NCI-H128 (cell line): ENCODE results near the gene ADIRF.
"Not testable (repeated sequence)": the region's sequence is repeated elsewhere in the genome, so short reads cannot be mapped to it uniquely, and the experiment has no call there.

ENCODE experiments used
- DNase-seq: peaks from one replicate; lab custom pipeline; 2025; ENCODE audit not compliant: unreplicated experiment; lab: John Stamatoyannopoulos, UW

Gene ADIRF

DNA sequence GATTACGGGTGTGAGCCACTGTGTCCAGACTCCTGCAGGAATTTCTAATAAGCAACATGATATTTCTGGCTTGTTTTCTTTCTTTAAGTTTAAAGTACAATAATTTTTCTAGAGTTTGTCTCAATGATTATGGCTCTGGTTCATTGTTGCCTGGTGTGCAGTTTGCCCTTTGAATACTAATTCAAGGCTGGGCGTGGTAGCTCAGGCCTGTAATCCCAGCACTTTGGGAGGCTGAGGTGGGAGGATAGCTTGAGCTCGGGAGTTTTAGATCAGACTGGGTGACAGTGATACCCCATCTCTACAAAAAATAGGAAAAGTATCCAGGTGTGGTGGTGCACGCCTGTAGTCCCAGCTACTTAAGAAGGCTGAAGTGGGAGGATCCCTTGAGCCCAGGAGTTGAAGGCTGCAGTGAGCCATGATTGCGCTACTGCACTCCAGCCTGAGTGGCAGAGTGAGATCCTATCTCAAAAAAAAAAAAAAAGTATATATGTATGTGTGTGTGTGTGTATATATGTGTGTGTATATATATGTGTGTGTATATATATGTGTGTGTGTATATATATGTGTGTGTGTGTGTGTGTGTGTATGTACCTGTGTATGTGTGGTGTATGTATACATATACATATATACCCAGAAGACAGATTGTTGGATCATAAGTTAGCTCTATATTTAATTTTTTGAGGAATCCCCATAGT is 8.2 kb downstream of the ADIRF start:
- DNase-seq, result no peak

DNA sequence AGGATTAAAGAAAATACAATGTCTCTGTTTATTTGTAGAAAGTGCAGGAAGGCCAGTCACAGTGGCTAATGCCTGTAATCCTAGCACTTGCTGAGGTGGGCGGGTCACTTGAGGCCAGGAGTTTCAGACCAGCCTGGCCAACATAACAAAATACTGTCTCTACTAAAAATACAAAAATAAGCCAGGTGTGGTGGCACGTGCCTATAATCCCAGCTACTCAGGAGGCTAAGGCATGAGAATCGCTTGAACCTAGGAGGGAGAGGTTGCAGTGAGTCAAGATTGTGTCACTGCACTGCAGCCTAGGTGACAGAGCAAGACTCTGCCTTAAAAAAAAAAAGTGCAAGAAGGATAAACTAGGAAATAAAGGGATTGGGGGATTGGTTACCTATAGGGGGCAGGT is 10.2 kb downstream of the ADIRF start:
- DNase-seq, result not testable (repeated sequence)

DNA sequence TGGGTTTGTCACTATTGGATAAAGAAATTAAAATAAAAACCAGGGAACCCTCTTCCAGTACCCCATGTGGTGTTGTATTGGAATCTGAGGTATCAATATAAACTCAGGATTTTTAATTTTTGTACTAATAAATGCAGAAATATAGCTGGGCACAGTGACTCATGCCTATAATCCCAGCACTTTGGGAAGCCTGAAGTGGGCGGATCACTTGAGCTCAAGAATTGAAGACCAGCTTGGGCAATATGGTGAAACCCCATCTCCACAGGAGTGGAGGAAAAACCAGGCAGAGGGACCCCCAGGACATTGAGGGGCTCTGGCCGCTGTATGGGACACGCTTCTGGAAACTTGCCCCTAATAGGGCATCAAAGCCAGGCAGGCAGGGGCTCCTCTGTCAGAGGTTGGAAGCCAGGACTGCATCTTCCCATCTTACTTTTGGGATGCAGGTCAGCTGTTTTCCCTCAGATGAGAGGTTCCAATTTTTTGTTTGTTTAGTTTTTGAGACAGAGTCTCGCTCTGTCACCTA is 11.1 kb downstream of the ADIRF start:
- no peak for DNase-seq

DNA sequence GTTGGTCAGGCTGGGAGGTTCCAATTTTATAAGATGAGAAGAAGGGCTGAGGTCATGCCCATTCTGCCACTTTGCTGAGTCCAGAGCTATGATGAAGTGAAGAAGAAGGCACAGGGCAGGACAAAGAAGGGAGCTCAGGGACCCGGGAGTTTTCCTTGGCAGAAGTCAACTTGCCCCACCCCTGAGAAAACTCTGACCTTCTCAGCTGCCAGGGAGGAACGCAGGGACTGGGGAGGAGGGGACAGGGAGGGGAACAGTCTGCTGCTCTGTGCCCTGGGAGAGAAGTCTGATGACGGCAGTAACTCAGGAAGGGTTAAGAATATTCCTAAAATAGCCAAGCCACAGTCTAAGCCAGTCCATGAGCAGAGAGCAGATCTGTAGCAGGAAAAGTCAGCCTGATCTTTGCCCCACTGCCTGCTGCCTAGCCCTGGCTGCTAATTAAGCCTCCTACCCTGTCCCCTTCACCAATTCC is 11.7 kb downstream of the ADIRF start:
- no peak for DNase-seq

DNA sequence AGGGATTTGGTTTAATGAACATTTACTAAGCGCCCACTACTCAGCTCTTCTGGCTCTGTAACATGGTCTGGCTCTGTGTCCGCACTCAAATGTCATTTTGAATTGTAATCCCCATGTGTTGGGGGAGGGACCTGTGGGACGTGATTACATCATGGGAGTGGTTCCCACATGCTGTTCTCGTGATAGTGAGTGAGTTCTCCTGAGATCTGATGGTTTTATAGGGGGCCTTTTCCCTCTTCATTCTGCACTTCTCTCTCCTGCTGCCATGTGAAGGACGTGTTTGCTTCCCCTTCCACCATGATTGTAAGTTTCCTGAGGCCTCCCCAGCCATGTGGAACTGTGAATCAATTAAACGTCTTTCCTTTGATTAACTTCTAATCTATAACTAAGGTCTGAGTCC is 12.7 kb downstream of the ADIRF start:
- DNase-seq, result not testable (repeated sequence)

DNA sequence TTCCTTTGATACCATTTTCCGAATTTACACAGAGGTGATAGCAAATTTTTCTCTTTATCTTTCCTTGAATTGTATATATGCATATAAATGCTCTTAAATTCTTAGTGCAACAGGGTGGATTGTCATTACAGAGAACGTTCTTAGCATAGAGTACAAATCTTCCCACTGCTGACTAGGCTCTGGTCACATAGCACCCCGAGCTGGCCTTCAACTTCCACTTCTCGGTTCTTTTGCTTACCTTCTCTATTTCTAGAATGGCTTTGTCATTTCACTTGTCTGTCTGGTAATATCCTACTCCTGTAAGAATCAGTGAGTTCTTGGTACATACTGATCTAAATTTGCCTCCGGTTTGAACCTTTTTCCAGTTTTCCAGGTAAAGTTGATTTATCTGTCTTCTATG is 13.4 kb downstream of the ADIRF start:
- no peak for DNase-seq

DNA sequence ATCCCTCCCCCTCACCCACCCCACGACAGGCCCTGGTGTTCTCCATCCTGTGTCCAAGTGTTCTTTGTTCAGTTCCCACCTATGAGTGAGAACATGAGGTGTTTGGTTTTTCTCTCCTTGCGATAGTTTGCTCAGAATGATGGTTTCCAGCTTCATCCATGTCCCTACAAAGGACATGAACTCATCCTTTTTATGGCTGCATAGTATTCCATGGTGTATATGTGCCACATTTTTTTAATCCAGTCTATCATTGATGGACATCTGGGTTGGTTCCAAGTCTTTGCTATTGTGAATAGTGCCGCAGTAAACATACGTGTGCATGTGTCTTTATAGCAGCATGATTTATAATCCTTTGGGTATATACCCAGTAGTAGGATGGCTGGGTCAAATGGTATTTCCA is 16.2 kb downstream of the ADIRF start:
- not testable (repeated sequence) for DNase-seq

DNA sequence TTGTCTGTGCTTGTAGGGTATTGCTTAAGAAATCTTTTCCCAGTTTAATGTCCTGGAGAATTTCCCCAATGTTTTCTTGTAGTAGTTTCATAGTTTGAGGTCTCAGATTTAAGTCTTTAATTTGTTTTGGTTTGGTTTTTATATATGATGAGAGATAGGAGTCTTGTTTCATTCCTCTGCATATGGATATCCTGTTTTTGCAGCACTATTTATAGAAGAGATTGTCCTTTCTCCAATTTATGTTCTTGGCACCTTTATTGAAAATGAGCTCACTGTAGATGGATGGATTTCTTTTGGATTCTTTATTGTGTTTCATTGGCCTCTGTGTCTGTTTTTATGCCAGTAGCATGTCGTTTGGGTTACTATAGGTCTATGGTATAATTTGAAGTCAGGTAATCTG is 20.2 kb downstream of the ADIRF start:
- DNase-seq, result no peak

DNA sequence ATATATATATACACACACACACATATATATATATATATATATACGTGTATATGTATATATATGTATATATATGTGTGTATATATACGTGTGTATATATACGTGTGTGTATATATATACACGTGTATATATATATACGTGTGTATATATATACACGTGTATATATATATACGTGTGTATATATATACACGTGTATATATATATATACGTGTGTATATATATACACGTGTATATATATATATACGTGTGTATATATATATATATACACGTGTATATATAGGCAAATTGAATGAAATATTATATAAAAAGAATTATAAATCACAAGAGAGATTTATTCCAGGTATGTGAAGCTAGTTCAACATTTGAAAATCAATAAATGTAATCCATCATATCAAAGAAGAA is 23.1 kb downstream of the ADIRF start:
- DNase-seq, result not testable (repeated sequence)

DNA sequence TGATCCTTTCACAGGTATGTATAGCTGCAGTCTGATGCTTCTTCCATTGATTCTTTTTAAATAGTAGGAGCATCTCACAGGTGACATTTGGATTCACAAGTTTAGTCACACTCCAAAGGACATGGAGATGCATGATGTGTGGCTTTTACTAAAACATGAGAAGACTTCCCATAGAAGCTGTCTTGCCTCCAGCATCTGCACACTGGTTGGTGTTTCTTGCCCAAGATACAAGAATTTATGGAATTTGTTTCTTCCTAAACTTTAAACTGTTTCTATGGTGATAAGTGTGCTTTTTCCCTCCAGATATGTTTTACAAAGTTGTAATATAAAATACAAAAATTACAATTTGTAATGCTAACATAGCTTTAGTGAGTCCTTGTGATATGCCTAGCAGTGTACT is 24.2 kb downstream of the ADIRF start:
- no peak for DNase-seq

DNA sequence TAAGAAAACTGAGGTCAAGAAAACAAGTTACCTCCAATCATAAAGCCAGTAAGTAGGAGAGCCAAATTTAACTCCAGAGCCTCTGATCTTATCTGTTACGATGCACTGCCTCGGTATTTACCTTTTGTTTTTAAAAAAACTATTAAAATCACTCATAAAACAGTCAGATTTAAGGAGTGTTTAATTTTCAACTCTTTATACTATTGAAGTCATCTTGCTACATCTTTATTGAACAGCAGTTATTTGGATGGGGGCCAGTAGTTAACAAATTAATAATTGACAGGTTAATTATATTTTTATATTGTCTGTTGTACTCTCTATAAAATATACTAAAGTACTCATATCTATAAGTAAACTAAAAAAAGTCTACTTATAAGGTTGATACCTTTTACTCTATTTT is 24.6 kb downstream of the ADIRF start:
- no peak for DNase-seq

DNA sequence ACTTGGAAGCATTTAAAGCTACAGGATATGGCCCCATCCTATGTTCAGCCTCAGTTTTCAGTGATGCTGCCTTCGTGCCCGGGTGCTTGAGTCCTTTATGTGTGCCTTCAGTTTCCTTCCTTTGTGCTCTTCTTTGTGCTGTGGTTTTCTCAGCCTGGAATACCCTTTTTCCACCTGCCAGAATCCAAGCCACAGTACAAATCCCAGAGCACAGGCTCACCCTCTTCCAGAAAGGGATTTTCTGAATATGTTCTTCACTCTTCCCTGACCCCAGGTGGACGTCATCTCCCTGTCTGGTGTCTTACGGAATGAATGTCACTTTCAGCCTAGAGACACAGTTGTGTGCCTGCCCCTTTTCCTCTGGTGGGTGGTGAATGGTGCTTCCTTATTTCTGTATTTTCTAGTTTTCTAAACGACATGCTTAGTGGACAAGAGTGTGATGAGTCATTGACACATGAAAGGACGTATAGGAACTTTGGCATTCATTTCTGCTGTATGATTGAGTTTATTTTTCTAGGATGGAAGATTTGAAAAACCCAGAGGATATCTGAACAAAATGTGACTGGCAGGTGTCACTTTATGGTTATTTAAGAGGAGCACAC is 31.6 kb downstream of the ADIRF start:
- not testable (repeated sequence) for DNase-seq

DNA sequence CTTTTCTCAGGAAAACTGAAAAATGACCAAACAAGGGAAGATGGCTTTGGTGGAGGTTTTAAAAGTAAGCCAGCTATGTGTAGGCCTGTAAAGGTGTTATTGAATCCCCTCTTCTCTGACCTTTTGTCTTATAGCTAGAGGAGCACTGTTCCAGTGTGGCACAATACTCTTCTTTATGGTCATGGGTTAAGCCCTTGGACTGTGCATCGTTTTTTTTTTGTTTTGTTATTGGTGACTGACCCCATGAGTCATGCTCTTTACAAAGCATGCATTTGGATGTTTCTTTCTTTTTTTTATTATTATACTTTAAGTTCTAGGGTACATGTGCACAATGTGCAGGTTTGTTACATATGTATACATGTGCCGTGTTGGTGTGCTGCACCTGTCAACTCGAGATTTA is 32.2 kb downstream of the ADIRF start:
- no peak for DNase-seq

DNA sequence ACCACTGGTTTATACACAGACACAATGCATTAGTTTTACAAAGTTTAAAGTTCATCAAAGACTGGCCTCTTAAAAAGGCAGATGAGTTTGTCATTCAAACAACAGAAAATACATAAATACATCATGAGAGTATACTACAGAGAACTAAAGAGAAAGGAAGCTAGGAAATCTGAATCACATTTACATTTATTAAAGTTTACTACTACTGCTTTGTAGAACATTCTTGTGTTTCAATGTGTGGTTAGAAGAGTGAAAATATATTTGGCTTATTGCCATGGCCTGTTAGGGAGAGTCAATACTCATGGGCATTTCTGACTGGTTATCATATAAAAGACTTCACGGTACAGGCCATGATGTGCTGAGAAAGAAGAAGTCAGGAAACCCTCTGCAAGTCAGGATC is 38.8 kb downstream of the ADIRF start:
- not testable (repeated sequence) for DNase-seq

DNA sequence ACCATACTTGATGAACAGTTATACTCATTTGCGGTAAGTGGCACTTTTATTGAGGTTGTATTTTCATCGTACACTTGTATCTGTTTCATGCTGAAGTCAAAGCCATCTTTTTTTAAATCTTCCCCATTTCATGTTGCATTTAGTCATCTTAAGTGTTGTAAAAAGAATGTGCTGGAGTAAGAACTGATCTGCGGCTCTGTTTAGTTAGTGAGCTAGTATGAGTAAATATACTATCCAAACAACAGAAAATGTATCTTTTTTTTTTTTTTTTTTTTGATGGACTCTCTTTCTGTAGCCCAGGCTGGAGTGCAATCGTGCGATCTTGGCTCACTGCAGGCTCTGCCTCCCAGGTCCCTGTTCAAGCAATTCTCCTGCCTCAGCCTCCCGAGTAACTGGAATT is 39.4 kb downstream of the ADIRF start:
- DNase-seq, result not testable (repeated sequence)

DNA sequence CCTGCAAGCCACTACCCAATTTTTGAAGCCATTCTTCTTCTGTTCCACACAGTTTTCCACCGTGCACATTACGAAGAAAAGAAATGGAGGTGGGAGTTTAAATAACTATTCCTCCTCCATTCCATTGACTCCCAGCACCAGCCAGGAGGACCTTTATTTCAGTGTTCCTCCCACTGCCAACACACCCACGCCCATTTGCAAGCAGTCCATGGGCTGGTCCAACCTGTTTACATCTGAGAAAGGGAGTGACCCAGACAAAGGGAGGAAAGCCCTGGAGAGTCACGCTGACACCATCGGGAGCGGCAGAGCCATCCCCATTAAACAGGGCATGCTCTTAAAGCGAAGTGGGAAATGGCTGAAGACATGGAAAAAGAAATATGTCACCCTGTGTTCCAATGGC is 40.0 kb downstream of the ADIRF start:
- not testable (repeated sequence) for DNase-seq

DNA sequence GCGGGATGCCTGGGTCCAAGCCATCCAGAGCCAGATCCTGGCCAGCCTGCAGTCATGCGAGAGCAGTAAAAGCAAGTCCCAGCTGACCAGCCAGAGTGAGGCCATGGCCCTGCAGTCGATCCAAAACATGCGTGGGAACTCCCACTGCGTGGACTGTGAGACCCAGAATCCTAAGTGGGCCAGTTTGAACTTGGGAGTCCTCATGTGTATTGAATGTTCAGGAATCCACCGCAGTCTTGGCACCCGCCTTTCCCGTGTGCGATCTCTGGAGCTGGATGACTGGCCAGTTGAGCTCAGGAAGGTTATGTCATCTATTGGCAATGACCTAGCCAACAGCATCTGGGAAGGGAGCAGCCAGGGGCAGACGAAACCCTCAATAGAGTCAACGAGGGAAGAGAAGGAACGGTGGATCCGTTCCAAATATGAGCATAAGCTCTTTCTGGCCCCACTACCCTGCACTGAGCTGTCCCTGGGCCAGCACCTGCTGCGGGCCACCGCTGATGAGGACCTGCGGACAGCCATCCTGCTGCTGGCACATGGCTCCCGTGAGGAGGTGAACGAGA is 40.9 kb downstream of the ADIRF start:
- not testable (repeated sequence) for DNase-seq

DNA sequence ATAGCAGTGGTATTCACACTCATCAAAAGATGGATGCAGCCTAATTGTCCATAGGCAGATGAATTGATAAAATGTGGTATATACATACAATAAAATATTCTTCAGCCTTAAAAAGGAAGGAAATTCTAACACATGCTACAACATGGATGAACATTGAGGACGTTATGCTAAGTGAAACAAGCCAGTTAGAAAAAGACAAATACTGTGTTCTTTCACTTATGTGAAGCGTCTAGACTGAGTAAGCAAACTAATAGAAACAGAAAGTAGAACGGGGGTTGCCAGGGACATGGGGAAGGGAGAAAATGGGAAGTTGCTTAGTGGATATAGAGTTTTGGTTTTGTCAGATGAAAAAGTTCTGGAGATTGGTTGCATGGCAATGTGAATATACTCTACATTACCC is 45.2 kb downstream of the ADIRF start:
- DNase-seq, result not testable (repeated sequence)

DNA sequence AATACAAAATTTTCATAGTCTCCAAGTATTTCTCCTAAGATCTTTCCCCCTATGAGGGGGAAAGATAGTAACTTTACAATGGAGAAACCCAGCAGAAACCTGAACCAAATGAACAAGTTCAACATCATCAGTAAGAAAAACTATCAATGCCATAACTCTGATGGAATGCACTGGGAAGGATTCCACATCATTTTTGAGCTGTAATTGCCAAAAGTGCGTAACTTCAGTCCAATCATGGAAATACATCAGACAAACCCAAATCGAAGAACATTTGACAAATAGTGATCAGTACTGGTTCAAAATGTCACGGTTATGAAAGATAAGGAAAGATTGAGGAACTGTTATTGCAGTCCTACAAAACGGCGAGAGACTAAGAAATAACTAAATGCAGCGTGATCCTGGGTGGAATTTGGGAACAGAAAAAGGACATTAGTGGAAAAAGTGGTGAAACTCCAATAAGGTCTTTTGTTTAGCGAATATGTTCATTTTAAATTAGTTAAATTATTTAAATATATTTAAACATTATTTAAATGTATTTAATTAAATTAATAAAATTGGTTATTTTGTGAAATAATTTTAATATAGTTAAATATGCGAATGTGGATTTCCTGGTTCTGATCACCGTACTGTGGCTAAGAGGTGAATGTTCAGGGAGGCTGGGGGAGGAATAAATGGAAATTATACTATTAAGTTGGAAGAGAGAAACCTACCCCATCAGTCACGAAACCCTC is 46.9 kb downstream of the ADIRF start:
- not testable (repeated sequence) for DNase-seq

DNA sequence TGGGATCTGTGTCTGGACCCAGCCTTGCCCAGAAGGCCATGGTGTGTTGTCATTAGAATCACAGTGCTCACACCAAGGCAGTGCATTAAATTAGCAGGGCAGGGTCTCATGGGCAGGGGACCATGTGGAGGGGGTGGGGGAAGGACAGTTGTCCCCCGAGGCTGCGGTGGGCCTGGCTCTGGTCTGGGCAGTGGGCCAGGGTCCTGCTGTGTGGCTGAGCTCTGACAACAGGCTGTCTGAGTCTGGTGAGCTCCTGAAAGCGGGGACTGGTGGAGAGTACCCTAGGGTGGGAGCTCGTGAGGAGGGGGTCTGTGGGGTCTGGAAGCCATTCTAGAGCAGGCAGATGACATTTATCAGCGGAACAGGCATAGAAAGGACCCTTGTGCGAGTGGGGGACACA is 49.8 kb downstream of the ADIRF start:
- DNase-seq, result not testable (repeated sequence)

DNA sequence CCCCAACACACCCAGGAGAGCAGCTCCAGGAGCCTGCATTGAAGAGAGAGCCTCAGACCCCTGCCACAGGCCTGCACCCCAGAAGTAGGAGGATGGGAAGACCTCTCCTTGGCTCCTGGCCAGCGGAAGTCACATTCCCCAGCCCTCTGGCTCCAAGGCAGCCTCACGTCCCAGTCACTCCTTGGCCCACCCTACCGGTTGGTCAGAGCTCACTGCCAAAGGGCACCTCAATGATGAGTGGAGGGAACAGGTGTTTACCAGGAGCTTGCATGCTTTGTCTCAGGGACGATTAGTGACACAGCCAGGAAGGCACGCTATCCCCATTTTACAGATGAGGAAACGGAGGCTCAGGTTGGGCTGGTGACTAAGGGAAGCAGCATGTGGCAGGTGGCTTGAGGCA is 50.8 kb downstream of the ADIRF start:
- DNase-seq, result not testable (repeated sequence)

DNA sequence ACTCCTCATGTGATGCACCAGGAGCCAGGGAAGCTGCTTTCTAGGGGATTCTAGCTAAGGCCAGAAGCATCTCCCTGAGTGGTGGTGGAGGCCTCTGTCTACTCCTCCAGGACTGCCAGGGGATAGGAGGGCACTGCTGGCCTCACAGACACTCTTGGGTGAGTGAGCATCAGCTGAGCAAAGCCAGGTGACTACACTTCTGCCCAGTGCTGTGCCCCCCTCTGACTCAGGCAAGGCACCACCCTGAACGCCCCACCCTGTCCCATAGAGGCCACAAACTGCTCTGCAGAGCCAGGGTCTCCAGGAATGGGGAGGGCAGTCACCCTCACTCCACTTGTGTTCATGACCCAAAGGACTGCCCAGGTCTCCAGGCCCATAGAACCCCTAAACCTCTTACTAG is 51.2 kb downstream of the ADIRF start:
- not testable (repeated sequence) for DNase-seq
